Subcutaneous adipose tissue (tissue), 4 donors: ENCODE measurements around the gene MRPS6. TPM values are rescaled to one million over a fixed set of nuclear protein-coding genes. Genes with fewer than 3 reads are reported as not detected.

Experiments
- CTCF ChIP-seq: fragments of 450-650 bp; IDR thresholded peaks from one replicate; pipeline ENCODE4 v1.5.1; 2016; ENCODE audit warnings: low read depth, mild to moderate bottlenecking, control low read depth, antibody characterized with exemption, moderate library complexity
- total RNA-seq, 4 donors: library from RNA; depleted of rRNA; stranded (reverse); fragments of >200 nt; gene quantifications; one replicate each; pipeline ENCODE4 v1.1.0, GENCODE V29; 2016

The MRPS6 gene
- total RNA-seq, 4 donors from 2014 or later, result 32.8 to 88.1 (median 68.5) TPM

DNA sequence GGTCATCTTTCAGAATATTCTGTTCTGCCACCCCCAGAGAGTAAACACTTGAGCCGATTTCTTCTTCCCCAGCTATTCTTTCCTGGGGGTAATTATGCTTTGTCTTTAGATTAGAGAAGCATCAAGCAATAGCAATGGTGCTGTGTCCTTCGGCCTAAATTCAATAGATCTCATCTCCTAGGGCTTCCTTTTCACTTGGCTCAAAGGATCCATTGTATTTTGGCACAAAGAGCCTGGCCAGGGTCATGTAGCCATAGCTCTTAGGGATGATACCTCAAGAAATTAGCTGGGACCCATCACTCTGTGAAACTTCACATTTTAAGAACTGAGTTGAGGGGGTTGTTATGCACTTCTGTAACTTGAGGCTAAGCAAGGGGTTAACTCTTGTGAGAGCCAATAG is 27.0 kb downstream of the MRPS6 start:
- TF ChIP-seq CTCF, result no peak

GRCh38 chr21:34100790-34101189 is 27.4 kb downstream of the MRPS6 start:
- TF ChIP-seq CTCF, result no peak

DNA sequence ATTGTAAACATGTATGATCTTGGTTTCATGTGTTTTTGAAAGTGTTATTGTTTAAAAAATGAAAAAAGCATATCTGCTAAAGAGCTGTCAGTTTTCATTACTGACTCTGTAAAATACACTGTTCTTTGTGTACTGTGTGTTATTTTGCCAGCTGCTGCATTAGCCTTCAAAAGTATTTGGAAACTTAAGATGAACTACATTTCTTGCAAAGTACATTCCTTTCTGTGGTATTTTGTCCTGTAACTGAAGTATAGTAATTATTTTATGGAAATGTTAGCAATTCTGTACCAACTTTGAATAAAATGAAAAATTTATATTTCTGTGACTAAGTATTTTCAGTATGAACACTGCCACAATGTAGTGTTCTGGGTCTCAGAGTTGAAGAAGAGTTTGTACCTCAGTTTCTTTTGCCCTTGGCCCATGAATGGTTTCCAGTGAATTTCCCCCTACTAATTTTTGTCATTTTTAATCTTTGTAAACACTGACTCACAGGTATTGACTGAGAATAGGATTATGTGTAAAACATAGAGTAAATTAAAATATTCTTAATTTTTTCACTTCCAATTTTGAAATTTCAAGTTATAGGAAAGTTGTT is 32.7 kb downstream of the MRPS6 start:
- no peak for TF ChIP-seq CTCF

GRCh38 chr21:34107606-34108005 is 34.2 kb downstream of the MRPS6 start:
- TF ChIP-seq CTCF, result no peak

GRCh38 chr21:34109075-34109474 is 35.7 kb downstream of the MRPS6 start:
- no peak for TF ChIP-seq CTCF

DNA sequence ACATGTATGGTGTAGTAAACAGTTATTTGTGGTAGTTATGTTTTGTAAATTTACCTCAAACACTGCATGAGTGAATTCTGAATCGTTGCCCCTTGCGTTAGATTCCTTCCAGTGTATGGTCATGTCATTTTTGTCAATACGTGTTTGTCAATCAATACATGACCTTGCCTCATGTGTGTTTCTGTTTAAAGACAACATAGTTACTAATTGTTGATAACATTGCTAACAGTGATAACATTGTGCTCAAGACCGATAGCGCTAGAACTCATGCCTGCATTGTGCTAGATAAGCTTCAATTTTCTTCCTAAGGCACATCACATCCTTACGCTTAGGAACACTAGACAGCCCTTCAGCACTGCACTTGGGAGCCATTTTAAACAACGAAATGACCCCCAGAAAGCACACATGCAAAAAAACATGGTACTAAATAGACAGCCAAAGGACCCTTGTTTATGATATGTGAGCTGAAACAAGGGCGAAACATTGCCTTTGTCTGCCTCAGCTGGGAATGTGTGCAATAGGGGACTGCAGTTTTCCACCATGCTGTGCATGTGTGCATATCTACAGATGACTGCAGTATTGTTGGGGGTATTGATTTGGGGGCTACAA is 37.3 kb downstream of the MRPS6 start:
- no peak for TF ChIP-seq CTCF

- TF ChIP-seq CTCF, result no peak
Measured at GRCh38 chr21:34112316-34113033, 39.1 kb downstream of the MRPS6 start.
